Measurements from ENCODE around the gene VEZT.

The VEZT gene

GRCh38 chr12:95203487-95204030, 14.0 kb upstream of the VEZT start:
- TF ChIP-seq TEAD4 (IDR thresholded peaks at IDR 0.05) (no peak), MAX (IDR thresholded peaks at IDR 0.05) (no peak), EP300 (IDR thresholded peaks at IDR 0.05; ENCODE audit: borderline replicate concordance) (no peak), FOXM1 (IDR thresholded peaks at IDR 0.05; ENCODE audit: borderline replicate concordance, low read depth) (no peak), RAD21 (IDR thresholded peaks at IDR 0.05; ENCODE audit: low read depth) (no peak), YY1 (IDR thresholded peaks at IDR 0.05; ENCODE audit: low read depth) (no peak), USF1 (IDR thresholded peaks at IDR 0.05) (no peak), NFIC (IDR thresholded peaks at IDR 0.05) (no peak), ZBTB7A (IDR thresholded peaks at IDR 0.05; ENCODE audit: low read depth) (no peak), CREB1 (IDR thresholded peaks at IDR 0.05; ENCODE audit: low read depth) (no peak)

GRCh38 chr12:95204141-95204866, 13.3 kb upstream of the VEZT start:
- no peak for TF ChIP-seq FOXM1 (IDR thresholded peaks at IDR 0.05; ENCODE audit: borderline replicate concordance, low read depth)
- no peak for TF ChIP-seq TCF12 (IDR thresholded peaks at IDR 0.05; ENCODE audit: low read depth)
- TF ChIP-seq CEBPB (IDR thresholded peaks at IDR 0.05): no peak
- no peak for TF ChIP-seq YY1 (IDR thresholded peaks at IDR 0.05; ENCODE audit: low read depth)
- TF ChIP-seq EGR1 (IDR thresholded peaks at IDR 0.05): no peak
- no peak for TF ChIP-seq EP300 (IDR thresholded peaks at IDR 0.05; ENCODE audit: borderline replicate concordance)
- no peak for TF ChIP-seq REST (IDR thresholded peaks at IDR 0.05; ENCODE audit: low read depth)
- no peak for TF ChIP-seq NFIC (IDR thresholded peaks at IDR 0.05)

- TF ChIP-seq REST (IDR thresholded peaks at IDR 0.05; ENCODE audit: low read depth): no peak
- TF ChIP-seq EGR1 (IDR thresholded peaks at IDR 0.05): no peak
- TF ChIP-seq FOXM1 (IDR thresholded peaks at IDR 0.05; ENCODE audit: borderline replicate concordance, low read depth): no peak
- TF ChIP-seq ZBTB7A (IDR thresholded peaks at IDR 0.05; ENCODE audit: low read depth): no peak
These were observed 12.5 kb upstream of the VEZT start for GRCh38 chr12:95205016-95205624.

GRCh38 chr12:95205685-95206084, 11.9 kb upstream of the VEZT start:
- TF ChIP-seq TEAD4 (IDR thresholded peaks at IDR 0.05) (no peak), NFIC (IDR thresholded peaks at IDR 0.05) (no peak), FOXM1 (IDR thresholded peaks at IDR 0.05; ENCODE audit: borderline replicate concordance, low read depth) (no peak), CEBPB (IDR thresholded peaks at IDR 0.05) (no peak), EP300 (IDR thresholded peaks at IDR 0.05; ENCODE audit: borderline replicate concordance) (no peak), RAD21 (IDR thresholded peaks at IDR 0.05; ENCODE audit: low read depth) (no peak), TCF12 (IDR thresholded peaks at IDR 0.05; ENCODE audit: low read depth) (no peak), EGR1 (IDR thresholded peaks at IDR 0.05) (no peak), YY1 (IDR thresholded peaks at IDR 0.05; ENCODE audit: low read depth) (no peak), CREB1 (IDR thresholded peaks at IDR 0.05; ENCODE audit: low read depth) (no peak)

- TF ChIP-seq YY1 (IDR thresholded peaks at IDR 0.05; ENCODE audit: low read depth) (no peak), TEAD4 (IDR thresholded peaks at IDR 0.05) (no peak), NFIC (IDR thresholded peaks at IDR 0.05) (no peak), CEBPB (IDR thresholded peaks at IDR 0.05) (no peak), EP300 (IDR thresholded peaks at IDR 0.05; ENCODE audit: borderline replicate concordance) (no peak), TAF1 (IDR thresholded peaks at IDR 0.05; ENCODE audit: low read depth) (no peak), USF1 (IDR thresholded peaks at IDR 0.05) (no peak)
These were observed 10.7 kb upstream of the VEZT start for GRCh38 chr12:95206916-95207315.

GRCh38 chr12:95207407-95207806, 10.2 kb upstream of the VEZT start:
- TF ChIP-seq CEBPB (IDR thresholded peaks at IDR 0.05): no peak
- no peak for TF ChIP-seq CREB1 (IDR thresholded peaks at IDR 0.05; ENCODE audit: low read depth)
- no peak for TF ChIP-seq TAF1 (IDR thresholded peaks at IDR 0.05; ENCODE audit: low read depth)
- no peak for TF ChIP-seq REST (IDR thresholded peaks at IDR 0.05; ENCODE audit: low read depth)
- no peak for TF ChIP-seq TEAD4 (IDR thresholded peaks at IDR 0.05)

Measured in Ishikawa (cell line).